ENCODE measurements around the gene REEP6.

- TF ChIP-seq MAX (IDR thresholded peaks at IDR 0.05) (no peak), TAF1 (IDR thresholded peaks at IDR 0.05; ENCODE audit: low read depth) (no peak), EGR1 (IDR thresholded peaks at IDR 0.05) (no peak), TCF12 (IDR thresholded peaks at IDR 0.05; ENCODE audit: low read depth) (no peak)
Measured at GRCh38 chr19:1457892-1458291, 33.1 kb upstream of the REEP6 start.
